GM20431 (cell line): ENCODE data around the gene LCP1.
"Not testable (repeated sequence)": the region's sequence is repeated elsewhere in the genome, so short reads cannot be mapped to it uniquely, and the experiment has no call there.

Experiments
- in situ Hi-C: fragments of 300-500 bp; cut with MseI, MboI; formaldehyde crosslinking; loops from one replicate; pipeline ENCODE4 v1.15.0; 2020; ENCODE audit warnings: low sequenced_read_pairs; ENCODE audit not compliant: unreplicated experiment

LCP1 gene

DNA sequence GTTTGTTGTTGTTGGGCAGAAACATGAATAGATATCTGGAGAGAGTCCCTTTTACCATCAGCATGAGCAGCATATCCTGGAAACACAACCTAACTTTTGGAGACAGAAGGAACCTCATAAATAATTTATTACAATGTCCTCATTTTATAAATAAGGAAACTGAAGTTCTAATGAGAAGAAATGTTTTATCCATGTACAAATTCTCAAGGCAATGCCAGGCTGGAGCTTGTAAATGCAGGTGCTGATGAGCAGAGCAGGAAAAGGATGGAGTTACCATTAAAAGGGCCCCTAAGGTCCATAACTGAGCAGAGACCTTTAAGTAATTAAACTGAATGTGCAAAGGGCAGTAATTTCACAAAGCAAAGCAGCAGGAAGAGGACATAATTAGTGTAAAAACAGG, 17.3 kb downstream of the LCP1 start:
- in situ Hi-C loops = no loop called here

DNA sequence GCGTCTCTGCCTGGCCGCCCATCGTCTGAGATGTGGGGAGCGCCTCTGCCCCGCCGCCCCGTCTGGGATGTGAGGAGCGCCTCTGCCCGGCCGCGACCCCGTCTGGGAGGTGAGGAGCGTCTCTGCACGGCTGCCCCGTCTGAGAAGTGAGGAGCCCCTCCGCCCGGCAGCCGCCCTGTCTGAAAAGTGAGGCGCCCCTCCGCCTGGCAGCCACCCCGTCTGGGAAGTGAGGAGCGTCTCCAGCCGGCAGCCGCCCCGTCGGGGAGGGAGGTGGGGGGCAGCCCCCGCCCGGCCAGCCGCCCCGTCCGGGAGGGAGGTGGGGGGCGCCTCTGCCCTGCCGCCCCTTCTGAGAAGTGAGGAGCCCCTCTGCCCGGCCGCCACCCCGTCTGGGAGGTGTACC, 19.2 kb downstream of the LCP1 start:
- in situ Hi-C loops = not testable (repeated sequence)

DNA sequence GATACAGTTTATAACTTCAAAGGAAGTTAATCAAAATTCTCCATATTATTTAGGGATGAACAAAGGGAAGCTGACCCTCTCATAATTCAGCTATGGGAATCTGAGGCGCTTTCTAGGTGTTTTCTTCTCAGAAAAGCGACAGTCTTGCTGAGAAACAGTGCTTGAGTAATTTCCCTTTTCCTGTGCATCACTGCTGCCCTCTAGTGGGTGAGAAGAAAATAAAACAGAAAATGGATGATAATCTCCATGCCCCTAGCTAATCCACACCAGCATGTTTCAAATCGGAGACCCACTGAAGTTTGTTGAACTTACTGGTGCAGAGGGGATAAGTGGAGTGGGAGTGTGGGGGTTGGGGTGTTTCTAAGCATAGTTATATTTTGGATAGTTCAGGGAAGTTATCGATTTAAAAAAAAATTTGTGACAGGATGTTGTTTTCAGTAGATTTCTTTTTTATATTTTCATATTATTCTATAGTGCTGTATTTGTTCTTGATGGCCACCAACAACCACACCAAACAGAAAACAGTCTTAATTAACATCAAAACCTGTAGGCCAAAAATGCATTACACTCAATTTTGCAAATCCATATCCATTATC, 21.4 kb downstream of the LCP1 start:
- in situ Hi-C loops = no loop called here

DNA sequence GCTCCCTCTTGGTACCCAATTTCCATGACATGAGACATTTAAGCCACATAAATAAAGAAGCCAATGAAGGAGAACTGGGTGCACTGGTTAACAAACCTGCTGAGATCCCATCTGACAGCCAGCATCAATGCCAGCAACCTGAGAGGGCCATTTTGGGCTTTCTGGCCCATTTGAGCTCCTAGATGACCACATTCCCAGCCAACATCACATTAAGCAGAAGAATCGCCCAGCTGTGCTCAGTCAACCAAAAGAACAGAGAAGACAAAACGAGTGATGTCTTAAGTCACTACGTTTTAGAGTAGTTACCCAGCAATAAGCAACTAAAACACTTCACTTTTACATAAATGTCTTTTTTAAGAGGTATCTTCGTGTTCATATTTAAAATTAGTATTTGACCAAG, 21.9 kb downstream of the LCP1 start:
- in situ Hi-C loops = no loop called here

DNA sequence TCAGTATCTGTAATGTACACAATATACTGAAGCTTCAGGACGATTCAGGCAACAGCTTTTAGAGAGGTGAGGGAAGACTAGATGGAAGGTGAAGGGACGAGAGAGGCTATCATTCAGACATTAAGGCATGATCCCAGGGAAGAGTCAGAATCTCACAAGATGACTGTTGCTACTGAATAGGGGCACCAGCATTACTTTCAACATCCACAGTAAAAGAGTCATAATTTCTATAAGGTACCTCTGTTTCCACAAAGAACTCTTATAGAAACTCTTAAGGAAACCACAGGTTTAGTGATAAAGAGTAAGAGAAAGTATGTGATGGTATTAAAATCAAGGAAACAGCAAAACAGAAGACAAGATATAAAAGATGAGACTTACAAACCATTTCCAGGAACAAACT, 23.0 kb downstream of the LCP1 start:
- in situ Hi-C loops = no loop called here

DNA sequence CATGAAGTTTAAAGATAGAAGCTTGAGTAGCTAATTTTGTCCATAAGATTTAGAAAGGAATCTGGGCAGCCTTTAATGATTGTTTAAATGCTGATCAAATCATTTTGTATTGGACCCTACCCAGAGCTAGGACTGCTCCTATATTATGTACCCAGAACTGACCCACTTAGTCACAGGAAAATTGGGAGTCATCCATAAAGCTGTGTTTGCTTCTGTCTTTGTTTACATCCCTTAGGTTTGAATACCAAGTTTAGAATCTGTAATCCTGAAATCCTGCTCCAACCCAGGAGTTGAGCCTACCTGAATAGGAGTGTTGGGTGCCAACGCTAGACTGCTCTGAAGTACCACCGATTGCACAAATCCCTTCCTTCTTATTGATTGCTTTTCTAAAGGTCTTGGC, 23.8 kb downstream of the LCP1 start:
- in situ Hi-C loops = no loop called here

DNA sequence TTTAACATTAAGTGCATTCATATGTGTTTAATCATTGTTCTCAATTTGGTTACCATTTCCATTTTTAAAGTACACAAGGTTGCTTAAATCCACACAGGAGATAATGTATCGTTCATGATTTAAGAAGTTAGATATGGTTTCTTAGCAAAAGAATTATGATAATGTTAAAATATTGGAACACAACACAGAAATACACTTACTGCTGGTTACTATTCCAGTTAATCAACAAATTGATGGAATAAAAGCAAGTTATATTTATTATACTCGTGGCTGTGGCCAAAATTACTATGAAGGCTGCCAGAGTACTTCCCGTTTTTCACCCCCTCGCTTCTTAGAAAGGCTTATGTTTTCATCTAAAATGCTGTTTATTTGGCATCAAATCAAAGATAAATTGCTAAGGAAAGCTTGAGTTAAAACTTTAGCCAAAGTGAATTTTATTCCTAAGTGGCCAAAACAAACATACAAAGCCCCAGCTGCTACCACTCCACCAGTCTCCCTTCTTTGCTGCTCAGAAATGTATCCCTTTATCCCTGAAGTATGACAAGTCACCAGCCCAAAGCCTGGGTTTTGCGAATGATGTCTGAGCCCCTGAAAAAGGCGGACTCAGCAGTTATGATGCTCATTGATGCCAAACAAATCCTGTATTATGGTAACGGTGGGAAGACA, 27.7 kb downstream of the LCP1 start:
- in situ Hi-C loops = no loop called here

DNA sequence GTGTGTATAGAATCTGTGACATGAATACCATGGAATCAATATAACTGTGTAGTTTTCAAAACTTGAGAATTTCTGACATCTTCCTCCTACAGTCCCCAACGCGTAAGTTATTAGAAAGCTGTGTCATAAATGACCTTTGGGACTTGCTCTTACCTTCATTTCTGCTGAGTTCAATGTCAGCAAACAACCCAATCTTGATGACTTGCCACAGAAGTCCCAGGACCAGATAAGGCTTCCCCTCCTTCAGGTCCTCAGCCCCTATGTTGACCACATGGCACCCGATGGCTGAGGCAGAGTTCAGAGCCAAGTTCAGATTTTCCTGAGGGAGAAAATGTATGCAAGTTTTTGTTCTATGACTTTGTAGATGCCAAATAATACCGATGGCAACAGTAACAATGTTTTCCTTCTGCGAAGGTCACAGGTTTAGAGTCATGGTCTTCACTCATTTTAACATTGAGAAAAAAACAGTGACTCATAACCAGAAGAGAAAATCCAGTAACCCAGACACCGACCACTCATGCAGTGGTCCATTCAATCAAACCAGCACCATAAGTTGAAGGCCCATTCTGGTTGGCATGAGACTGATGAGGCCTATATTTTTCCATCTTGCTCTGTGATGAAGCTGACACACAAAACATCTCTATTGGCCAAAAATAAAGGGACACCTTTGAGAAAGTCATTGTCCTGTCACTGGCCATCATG, 29.2 kb downstream of the LCP1 start:
- in situ Hi-C loops = no loop called here

DNA sequence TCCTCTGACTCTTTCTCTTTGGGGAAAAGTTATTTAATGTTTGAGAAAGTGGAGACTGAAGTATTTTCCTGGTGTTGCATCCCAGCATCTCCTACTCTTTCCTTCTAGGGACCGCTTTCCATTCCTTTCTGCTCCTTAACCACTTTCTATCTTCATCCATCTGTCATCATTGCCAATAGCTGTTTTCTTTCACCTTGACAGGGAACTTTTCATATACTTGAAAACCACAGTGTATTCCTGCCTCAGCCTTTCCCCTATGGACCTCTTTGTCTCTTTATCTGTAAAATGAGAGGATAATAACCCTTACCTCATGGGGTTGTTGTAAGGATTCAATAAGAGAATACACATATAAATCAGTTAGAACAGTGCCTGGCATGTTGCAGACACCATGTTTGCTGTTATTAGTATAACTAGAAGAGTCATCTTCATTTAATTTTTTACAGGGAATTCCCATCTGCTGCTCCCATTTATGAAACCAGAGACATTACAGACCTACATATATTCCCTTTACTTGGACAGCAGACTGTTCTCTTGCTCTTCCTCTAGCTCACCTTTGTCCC, 31.8 kb downstream of the LCP1 start:
- in situ Hi-C loops = no loop called here

DNA sequence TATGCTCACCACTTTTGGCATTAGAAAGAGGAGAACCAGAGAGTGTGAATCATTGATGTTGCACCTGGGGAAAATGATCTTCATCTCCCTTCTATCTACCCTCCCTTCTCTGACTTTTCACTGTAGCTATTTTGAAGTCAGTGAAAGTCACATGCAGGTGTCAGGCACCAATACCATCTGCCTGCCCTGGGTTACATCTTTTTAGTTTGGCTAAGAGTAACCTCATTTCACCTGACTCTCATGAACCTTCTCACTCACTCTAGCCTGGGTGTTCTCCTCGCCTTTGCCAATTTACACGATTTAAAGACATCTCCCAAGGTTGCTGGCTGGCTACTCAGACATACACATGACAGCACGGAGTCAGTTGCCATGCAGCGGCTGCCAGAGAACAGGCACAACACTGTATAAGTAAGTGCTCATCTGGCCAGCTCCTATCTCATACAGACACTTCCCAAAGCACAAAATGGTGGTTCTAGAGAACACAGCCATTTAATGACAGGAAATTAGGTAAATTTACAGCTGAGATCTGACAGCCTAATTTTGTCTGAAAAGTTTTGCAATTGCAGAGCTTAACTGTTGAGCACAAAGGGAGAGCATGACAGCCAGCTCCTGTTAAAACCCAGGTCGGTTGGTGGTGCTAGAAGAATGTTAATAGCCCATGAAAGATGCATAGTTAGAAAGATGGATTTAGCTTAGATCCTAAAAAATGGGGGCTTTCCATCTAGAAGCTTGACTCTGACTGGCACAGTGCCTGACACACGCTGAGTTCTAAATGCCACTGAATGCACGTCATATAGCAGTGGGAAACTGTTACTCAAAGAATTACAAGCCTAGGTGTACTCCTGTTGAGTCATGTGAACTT, 32.5 kb downstream of the LCP1 start:
- in situ Hi-C loops = no loop called here

DNA sequence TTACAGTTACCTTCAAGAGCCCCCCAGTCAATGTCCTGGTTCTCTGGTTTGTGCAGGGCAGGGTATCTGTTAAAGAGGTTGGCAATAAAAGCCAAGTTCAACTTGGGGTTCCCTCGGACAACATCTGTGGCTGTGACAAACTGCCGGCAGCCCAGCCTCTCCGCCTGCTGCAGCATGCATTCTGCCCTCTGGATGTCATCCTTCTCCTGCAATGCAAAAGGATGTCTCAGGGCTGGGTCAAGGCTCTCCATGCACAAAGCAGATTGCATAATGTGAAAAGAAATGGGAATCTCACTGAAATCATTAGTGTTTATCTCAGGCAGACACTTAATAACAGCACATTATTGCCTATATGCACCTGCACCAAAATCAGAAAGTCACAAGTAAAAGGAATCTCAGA, 35.1 kb downstream of the LCP1 start:
- in situ Hi-C loops = no loop called here

DNA sequence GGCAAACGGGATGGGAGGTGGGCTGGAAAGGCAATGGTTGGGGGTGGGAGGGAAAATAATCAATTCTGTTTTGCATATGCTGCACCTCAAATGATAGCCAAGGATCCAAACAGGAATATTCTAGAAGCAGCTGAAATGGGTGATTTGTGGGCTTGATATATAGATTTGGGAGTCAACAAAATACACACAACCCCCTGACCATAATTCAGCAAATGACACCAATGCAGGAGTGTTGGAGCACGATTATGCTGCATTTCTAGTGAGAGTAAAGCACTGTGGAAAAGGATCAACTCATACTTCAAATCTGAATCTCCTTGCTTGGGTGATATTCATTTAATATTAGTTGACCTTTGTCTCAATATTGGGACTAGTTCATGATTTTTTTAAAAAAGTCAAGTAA, 36.0 kb downstream of the LCP1 start:
- in situ Hi-C loops = no loop called here

DNA sequence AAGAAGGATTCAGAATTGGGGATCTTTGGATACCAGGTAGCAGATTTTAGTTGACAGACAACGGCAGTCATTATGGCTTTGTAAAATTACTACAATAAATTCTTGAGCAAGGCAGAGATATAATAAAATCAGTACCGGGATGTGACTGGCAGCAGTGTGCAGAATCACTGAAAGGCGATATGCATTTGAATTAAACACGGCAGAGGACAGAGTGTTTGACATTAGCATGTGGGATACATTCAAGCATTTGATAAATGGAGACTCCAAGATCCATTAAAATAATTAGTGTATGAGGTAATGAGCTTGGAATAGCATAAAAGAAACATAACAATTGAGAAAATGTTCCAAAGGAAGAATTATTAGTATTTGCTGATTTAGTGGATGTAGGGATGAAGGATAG, 36.8 kb downstream of the LCP1 start:
- in situ Hi-C loops = no loop called here

DNA sequence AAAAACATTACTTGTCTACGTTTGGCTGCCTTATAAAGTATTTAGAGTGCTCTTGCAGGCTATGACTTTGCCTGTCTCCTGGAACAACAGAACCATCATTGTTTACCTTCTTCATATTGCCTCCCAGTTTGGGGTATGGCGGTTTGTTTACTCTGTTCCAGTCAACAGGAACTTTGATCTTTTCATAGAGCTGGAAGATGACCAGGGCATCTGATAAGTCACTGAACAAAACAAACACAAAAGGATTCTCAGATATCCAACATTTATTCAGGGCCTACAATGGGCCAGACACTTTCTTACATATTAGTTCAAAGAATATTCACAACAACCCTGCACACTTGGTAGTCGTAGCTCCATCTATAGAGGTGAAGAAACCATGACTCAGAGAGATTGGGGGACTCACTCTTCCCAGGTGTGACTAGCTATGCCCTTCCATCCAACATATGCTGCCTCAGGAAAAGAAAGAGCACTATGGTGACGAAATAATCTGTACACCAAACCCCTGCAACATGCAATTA, 38.7 kb downstream of the LCP1 start:
- in situ Hi-C loops = no loop called here

DNA sequence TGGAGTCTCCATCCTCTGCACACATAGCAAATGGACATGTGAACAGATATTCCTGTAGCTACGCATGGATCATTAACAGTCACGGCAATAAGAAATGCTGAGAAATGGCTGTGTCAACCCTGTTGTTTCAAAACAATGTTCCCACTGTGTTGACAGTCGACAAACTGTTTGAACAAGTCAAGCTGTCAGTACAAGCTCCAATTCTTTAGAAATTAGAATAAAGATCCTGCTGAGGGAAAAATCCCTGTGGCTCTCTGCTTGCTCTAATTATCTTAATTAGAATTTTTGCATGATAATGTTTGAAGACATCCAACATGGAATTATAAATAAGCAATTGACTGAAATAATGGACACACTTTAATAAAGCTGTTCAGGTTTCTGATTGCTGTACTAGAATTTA, 39.2 kb downstream of the LCP1 start:
- in situ Hi-C loops = no loop called here

DNA sequence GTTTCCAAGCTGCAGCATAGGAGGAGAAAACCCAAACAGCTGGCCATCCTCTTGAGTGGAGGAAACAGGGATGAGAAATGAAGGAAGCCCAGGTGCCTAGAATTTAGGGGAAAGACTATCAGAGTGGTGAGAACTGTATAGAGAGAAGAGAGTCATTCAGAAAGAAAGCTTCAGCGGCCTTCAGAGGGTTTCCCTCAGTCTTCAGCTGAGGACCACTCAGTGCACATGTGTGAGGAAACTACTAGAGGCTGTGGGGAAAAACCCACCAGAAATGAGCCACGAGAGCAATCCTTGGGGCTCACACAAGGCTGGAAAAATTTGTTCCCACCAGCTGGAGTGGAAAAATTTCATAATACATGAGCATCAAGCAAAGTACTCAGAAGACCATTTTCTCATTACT, 41.9 kb downstream of the LCP1 start:
- in situ Hi-C loops = no loop called here

DNA sequence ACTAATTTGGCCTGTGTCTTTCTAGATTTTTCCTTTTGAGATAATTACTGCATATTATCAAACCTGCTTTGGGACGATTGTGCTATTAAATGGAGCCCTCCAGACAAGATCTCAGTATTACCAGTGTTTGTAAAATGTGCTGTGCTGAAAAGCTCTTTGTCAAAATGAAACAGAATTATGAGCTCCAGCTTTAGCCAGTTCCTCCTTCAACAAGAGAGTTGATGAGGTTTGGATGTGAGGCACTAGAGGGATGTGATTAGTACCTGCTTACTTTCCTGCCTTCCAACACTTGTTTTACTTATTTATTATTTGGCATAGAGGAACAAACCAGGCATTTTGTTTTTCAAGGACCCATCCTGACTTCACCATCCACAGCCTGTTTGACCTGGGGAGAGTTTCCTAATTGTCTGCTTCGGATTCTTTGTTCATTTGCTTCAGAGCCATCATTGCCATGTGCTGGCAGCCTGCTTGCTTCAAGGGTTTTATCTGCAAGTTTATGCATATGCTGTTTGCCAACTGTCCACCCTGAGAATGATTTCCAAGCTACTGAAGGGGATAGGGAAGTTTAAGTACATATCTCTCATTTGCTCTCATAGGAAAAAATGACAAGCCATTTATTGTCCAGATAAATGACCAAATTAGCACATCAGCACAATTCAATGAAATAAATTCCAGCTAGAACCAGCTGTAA, 44.2 kb downstream of the LCP1 start:
- in situ Hi-C loops = no loop called here

DNA sequence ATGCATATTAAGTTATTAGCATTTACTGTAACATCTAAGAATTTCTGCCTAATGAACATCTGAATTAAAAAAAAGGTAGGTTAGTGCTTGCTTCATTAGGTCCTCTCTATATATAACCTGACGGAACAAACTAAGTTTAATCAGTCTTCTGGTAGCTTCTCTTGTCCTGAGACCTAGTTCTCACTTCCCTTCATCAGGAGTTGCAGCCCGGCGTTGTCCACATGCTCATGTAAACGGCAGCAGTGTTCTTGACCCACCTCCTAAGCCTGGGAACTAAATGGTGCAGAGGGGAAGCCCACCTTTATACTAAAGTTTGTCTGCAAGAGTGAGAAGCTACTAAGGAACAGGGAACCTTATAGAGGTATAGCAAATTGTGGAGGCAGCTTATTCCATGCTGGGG, 45.3 kb downstream of the LCP1 start:
- in situ Hi-C loops = no loop called here

DNA sequence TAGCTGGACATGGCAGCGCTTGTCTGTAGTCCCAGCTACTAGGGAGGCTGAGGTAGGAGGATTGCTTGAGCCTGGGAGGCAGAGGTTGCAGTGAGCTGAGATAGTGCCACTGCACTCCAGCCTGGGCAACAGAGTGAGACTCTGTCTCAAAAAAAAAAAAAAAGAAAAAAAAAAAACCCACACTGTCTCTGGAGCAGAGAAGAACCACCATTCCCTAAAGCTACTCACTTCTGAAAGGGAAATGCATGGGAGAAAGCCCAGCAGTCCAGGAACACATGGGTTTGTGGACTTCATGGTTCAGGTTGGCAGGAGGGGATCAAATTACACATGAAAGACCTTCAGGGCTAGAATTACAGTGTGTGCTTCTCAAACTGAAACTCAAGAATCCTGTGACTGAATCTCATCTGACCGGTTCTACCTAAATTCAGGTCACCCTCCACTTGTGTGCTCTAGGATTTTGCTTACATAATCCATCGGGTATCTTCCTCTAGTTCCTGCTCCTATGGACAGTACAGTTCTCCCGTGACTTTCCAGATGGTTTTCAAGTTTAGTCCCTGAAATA, 46.9 kb downstream of the LCP1 start:
- in situ Hi-C loops = no loop called here
